Right lobe of liver (tissue), 4 donors: ENCODE data around the gene ATF2.

Source experiments
- POLR2A ChIP-seq: fragments of 450-650 bp; IDR thresholded peaks from one replicate; pipeline ENCODE4 v1.6.1; 2017; ENCODE audit warnings: antibody characterized with exemption, mild to moderate bottlenecking
- TF ChIP-seq, protein P1 (sequence below), 4 donors: fragments of 200-600 bp in 3 of 4; fragments of 450-650 bp in 1 of 4; IDR thresholded peaks; one replicate each; pipeline versions ENCODE4 v1.5.1 to v1.8.0; 2016 to 2022; ENCODE audit warnings: antibody characterized with exemption in 4 of 4, mild to moderate bottlenecking in 2 of 4
- donor health status: DM: no; HTN: no; CAD: no.
- donor health status: DM: no; HTN: no; CAD: no.
- donor health status: DM: no; HTN: yes; CAD: no.

DNA sequence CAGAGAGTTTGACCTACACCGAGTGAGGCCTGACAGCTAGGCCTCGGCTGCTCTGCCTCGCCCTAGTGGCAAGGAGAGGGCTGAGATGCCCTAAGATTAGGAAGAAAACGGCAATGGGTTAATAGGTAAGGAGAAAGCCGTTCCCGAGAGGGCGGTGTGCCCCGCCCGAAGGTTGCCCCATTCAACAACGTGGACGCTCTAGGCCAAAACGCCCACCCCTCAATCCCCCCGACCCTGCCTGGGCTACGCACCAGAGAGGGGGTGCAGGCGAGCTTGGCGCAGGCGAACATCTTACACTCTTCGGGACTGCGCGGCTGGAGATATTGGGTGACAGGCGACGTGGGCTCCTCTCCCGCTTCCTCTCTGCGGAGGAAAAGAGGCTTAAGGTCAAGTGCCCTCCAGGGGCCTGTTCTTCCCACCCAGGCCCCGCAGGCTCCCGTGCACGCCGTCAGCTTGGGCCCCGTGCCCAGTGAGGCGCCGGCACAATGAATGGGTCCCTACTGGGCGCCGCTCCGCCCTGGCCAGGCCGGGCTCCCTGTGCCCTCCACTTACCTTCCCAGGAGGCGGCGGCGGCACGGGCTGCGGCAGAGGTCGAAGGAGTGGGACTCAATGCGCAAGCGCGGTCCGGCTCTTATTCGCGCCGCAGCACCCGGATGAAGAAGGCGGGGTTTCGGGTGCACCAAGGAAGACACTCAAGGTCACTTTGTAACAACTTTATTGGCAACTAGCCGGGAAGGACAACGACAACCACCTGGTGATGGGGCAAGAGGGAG, 13.3 kb upstream of the ATF2 start, which contains the start of gene ATP5MC3:
- TF ChIP-seq, protein P1, sequence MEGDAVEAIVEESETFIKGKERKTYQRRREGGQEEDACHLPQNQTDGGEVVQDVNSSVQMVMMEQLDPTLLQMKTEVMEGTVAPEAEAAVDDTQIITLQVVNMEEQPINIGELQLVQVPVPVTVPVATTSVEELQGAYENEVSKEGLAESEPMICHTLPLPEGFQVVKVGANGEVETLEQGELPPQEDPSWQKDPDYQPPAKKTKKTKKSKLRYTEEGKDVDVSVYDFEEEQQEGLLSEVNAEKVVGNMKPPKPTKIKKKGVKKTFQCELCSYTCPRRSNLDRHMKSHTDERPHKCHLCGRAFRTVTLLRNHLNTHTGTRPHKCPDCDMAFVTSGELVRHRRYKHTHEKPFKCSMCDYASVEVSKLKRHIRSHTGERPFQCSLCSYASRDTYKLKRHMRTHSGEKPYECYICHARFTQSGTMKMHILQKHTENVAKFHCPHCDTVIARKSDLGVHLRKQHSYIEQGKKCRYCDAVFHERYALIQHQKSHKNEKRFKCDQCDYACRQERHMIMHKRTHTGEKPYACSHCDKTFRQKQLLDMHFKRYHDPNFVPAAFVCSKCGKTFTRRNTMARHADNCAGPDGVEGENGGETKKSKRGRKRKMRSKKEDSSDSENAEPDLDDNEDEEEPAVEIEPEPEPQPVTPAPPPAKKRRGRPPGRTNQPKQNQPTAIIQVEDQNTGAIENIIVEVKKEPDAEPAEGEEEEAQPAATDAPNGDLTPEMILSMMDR (IDR thresholded peaks at IDR 0.05) = no peak
- peak; percentile 84 for TF ChIP-seq POLR2A
